Measurements from ENCODE around the gene PREB.
A peak's percentile ranks its signal among the peaks of the same experiment; 100 is the strongest.
"Not testable (repeated sequence)": the region's sequence is repeated elsewhere in the genome, so short reads cannot be mapped to it uniquely, and the experiment has no call there.

The PREB gene

DNA sequence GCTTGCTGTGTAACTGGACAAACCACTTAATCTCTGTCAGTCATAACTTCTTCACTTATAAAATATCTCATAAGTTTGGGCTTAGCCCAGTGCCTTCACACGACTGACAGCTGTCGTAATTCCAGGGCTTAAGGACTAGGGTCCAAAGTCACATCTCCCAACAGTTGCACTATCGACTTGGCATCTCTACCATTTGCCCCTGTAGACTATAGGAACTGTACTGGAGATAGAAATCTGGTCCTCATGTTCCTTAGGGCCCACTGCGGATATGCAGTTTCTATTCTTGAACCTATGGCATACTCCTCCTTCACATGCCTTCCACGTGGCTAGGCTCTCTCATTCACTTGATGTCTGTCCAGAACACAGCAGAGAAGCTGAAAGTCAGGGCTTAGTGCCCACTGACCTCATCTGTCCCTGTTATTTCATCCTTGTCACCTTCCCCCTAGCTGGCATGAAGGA is 8.2 kb downstream of the PREB start:
- H3K27me3 Mint-ChIP-seq, result peaks cover 0 to 5% of the 10 kb centered on the region in 2 donors
- DNase-seq (no peak), ATAC-seq (replicated peaks) (no peak)
- no peaks in the 10 kb centered on the region for H3K9me3 Mint-ChIP-seq
- no peak overlapping the region for H3K27ac Mint-ChIP-seq
- H3K4me3 Mint-ChIP-seq, result no peak overlapping the region
- H3K36me3 Mint-ChIP-seq, result peaks cover 12 to 18% of the 10 kb centered on the region in 2 donors
- H3K4me1 Mint-ChIP-seq, result peaks cover 14 to 23% of the 10 kb centered on the region in 2 donors

DNA sequence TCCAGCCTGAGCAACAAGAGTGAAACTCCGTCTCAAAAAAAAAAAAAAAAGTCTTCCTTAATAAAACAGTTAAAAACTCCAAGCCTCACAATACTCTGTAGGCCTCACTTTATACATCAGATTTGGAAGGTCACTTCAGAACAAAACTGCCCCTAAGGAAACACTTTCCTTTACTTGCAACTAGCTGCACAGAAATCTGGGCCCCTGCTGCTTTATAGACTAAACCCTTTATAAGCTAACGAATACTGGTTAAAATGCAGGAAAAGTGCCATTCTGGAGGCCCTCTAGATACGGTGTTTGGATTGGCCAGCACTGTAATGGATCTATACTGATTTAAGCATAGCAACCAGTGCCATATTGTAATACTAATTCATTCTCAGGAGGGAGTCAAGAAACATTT is 9.3 kb downstream of the PREB start:
- H3K27ac Mint-ChIP-seq, result no peak overlapping the region
- no peak for DNase-seq
- H3K4me1 Mint-ChIP-seq, result peaks cover 11 to 18% of the 10 kb centered on the region in 2 donors
- H3K9me3 Mint-ChIP-seq, result no peaks in the 10 kb centered on the region
- H3K27me3 Mint-ChIP-seq, result peaks cover 2 to 14% of the 10 kb centered on the region in 2 donors
- no peak overlapping the region for H3K4me3 Mint-ChIP-seq
- no peak for ATAC-seq (replicated peaks)
- peaks cover 5 to 8% of the 10 kb centered on the region in 2 donors for H3K36me3 Mint-ChIP-seq

DNA sequence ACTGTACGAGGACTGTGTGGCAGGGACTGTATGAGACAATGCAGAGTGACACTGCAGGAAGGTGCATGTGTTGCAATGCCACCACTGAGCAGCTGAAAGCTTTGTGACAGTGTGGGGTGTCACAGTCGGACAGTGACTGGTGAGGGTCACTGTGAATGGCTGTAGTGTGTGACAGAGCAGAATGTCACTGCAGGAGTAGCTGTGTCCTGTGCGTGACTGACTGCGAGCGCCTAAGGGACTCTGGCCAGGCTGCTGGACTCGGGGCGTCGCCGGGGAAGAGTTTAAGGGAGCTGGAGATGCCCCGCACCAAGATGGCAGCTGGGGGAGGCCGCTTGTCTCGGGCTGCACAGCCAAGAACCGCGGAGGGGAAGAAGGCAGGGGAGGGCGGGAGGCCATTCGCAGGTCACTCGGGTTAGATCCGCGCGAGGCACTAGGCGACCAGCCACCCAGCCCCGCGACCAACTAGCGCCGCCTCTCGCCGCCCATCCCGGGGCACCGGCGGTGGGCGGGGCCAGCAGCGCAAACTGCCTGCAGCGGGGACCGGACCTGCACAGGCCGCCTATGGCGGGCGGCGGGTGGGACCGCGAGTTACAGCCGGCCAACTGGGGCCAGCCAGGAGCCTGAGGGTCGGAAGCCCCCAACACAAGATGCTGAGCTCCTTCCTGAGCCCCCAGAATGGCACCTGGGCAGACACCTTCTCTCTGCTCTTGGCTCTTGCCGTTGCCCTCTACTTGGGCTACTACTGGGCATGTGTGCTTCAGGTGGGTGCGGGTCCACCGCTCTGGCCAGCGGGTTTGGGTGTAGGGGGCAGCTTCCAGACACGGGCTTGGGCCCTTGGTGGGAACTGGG is 10.9 kb downstream of the PREB start, which contains the start of gene ABHD1:
ABHD1 (plus strand) TSS at position 514 of the 849 bp plus-strand sequence; CDS start at position 648, 134 bp downstream.
- DNase-seq (peak; percentile 33), ATAC-seq (replicated peaks) (peak; percentile 80 to 82)
- Mint-ChIP-seq H3K9me3 (no peaks in the 10 kb centered on the region), H3K36me3 (peaks cover 0 to 2% of the 10 kb centered on the region in 2 donors), H3K27me3 (peaks cover 18 to 24% of the 10 kb centered on the region in 2 donors), H3K27ac (peak within 1 kb of the TSS; percentile 91), H3K4me1 (peaks cover 12 to 14% of the 10 kb centered on the region in 2 donors), H3K4me3 (peak within 1 kb of the TSS; percentile 81 to 85)

DNA sequence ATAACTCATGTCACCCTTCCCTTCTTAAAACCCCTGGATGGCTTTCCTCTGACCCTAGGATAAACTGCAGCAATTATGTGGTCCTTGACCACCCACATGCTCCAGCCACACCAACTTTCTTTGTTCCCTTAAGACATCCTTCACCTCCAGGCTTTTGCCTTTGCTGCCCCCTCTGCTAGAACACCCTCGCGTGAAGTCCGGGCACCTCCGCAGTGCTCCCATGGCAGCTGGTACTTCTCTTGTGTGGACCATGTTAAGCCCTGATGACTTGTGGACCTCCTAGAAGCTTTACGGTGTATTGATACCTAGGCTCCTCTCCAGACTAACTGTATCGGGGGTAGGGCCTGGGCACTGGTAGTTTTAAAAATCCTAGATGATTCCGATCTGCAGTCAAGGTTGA is 11.6 kb downstream of the PREB start:
- peaks cover 26 to 32% of the 10 kb centered on the region in 2 donors for H3K27me3 Mint-ChIP-seq
- DNase-seq (no peak), ATAC-seq (replicated peaks) (no peak)
- H3K4me3 Mint-ChIP-seq, result peak overlapping the region; percentile 81 to 85
- H3K36me3 Mint-ChIP-seq, result peaks cover 0 to 2% of the 10 kb centered on the region in 2 donors
- H3K9me3 Mint-ChIP-seq, result no peaks in the 10 kb centered on the region
- peak overlapping the region; percentile 91 for H3K27ac Mint-ChIP-seq
- peaks cover 14 to 18% of the 10 kb centered on the region in 2 donors for H3K4me1 Mint-ChIP-seq

DNA sequence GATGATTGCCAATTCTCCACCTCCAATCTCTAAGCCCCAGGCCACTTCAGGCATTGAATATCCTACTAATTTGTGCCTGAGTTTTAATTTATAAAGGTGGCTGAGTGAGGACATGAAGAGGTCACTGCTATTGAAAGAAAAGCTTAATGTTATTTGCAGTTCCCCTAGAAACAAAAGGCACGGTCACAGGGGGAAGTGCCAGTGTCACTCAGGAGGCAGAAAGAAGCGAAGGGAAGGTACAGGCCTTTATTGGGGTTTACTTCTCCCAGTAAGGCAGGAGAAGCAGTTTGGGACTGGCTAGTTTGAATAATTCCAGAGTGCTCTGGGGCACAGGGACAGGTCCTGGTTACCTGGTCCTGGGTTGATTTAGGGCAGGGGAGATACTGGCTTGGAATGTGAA is 12.5 kb downstream of the PREB start:
- Mint-ChIP-seq H3K27ac (no peak overlapping the region), H3K27me3 (peaks cover 29 to 35% of the 10 kb centered on the region in 2 donors)

DNA sequence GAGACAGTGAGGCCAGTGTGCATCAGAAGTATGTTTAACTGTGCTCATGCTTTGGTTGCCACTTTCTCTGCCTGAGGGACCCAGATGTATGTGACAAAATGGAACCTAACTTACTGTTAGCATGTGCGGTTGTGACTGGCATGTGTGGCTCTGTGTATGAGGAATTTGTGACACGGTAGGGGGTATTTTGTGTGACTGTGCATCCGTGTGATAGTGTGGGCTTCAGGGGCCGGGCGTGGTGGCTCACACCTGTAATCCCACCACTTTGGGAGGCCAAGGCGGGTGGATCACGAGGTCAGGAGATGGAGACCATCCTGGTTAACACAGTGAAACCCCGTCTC is 15.1 kb downstream of the PREB start:
- not testable (repeated sequence) for H3K27ac Mint-ChIP-seq
- Mint-ChIP-seq H3K4me3 (peak overlapping the region; percentile 78 to 80), H3K27me3 (peaks cover 33 to 39% of the 10 kb centered on the region in 2 donors)

More for the DNA sequence above, 12.5 kb downstream of the PREB start:
- H3K36me3 Mint-ChIP-seq, result peaks cover 0 to 2% of the 10 kb centered on the region in 2 donors
- H3K9me3 Mint-ChIP-seq, result no peaks in the 10 kb centered on the region
- DNase-seq (no peak), ATAC-seq (replicated peaks) (no peak)
- peaks cover 14 to 18% of the 10 kb centered on the region in 2 donors for H3K4me1 Mint-ChIP-seq
- H3K4me3 Mint-ChIP-seq, result no peak overlapping the region

DNA sequence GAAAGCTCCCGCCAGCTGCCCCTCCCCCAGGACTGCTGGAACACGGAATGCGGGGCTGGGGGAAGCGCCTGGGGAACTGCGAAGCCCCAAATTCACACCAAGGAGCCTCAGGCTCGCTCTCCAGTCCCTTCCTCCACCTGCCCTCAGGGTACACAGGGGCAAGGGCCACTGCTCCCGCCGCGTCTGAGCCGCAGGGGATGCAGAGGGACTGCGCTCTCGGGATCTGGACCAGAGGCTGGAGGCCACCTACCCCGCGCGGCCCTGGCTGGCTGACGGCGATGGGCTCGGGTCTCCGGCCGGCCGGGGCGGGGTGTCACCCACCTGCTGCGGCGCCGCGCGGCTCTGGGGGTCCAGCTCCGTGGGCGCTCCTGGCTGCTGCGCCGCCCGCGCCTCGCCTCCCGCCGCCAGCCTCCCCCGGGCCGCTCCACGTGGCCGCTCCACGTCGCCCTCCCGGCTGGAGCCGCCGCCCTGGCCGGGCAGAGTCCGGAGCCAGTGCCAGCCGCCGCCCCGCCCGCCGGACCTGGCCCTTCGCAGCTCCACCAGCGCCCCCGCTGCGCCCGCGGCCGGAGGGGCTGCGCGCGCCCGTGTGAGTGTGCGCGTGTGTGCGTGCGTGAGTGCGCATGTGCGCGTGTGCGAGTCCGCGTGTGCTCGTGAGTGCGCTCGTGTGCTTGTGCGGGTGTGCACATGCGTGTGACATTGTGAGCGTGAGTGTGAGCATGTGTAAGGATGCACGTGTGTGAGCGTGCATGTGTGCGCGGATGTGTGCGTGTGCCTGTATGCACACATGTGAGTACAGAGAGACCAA is 15.7 kb downstream of the PREB start, which contains the start of gene CGREF1:
CGREF1 (minus strand) TSS at position 604 of the 805 bp plus-strand sequence. CDS start 14,762 bp downstream, outside the sequence.
- Mint-ChIP-seq H3K4me1 (peaks cover 11 to 13% of the 10 kb centered on the region in 2 donors), H3K36me3 (peaks cover 0 to 2% of the 10 kb centered on the region in 2 donors), H3K27me3 (peaks cover 33 to 39% of the 10 kb centered on the region in 2 donors), H3K27ac (no peak within 1 kb of the TSS), H3K9me3 (no peaks in the 10 kb centered on the region), H3K4me3 (peak within 1 kb of the TSS; percentile 78 to 80)
- DNase-seq (no peak), ATAC-seq (replicated peaks) (peak; percentile 28 to 38)

More for the DNA sequence above, 15.1 kb downstream of the PREB start:
- DNase-seq, H3K36me3 Mint-ChIP-seq, H3K9me3 Mint-ChIP-seq: not testable (repeated sequence)
- H3K4me1 Mint-ChIP-seq, result peaks cover 14 to 18% of the 10 kb centered on the region in 2 donors
- ATAC-seq (replicated peaks), result peak in 1 of 2 donors; percentile 4

DNA sequence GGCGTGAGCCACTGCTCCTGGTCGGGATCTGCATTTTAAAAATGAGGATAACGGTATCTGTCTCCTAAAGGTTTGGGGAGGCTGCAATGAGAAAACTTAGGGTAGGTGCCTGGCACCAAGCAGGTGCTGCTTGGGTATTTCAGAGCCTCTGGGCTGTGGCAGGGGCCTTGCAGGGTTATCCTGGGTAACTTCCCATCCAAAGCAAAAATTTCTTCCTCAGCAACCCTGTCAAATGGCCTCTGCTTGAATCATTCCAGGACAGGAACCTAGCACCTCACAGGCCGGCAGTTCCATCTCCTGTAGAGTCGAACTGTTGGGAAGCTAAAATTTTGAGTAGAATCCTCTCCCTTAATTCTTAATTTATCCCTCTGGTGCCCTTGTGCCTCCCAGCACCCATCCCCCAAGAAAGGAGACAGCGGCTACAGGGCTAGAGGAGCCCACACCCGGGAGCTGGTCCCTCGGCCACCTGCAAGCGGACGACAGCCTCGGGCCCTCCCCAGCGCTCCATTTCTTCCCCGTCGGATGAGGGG is 16.4 kb downstream of the PREB start:
- H3K36me3 Mint-ChIP-seq, result peaks cover 0 to 2% of the 10 kb centered on the region in 2 donors
- H3K27ac Mint-ChIP-seq, result no peak overlapping the region
- peaks cover 6 to 8% of the 10 kb centered on the region in 2 donors for H3K4me1 Mint-ChIP-seq
- peak overlapping the region; percentile 55 to 58 for H3K4me3 Mint-ChIP-seq
- peaks cover 33 to 39% of the 10 kb centered on the region in 2 donors for H3K27me3 Mint-ChIP-seq
- no peaks in the 10 kb centered on the region for H3K9me3 Mint-ChIP-seq
- no peak for DNase-seq
- ATAC-seq (replicated peaks), result no peak

DNA sequence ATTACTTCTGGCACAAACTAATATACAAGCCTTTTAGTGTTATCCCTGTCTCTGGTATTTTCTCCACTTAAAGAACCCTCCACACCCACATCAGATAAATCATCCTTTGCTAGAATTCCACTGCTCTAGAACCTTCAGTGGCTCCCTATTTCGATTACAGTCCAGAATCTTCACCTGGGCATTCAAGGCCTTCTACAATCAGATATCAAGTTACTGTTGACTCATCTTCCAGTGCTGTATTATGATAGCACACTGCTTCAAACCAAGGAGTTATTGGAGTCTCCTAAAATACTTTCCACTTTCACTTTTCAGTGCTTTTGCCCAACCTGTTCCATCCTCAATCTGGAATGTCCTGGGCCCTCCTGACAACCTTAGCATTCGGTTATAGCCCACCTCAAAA is 18.9 kb downstream of the PREB start:
- Mint-ChIP-seq H3K4me1 (peaks cover 5 to 6% of the 10 kb centered on the region in 2 donors), H3K36me3 (peaks cover 0 to 2% of the 10 kb centered on the region in 2 donors), H3K4me3 (no peak overlapping the region), H3K27me3 (peaks cover 28 to 33% of the 10 kb centered on the region in 2 donors), H3K9me3 (no peaks in the 10 kb centered on the region), H3K27ac (no peak overlapping the region)
- DNase-seq (no peak), ATAC-seq (replicated peaks) (no peak)

DNA sequence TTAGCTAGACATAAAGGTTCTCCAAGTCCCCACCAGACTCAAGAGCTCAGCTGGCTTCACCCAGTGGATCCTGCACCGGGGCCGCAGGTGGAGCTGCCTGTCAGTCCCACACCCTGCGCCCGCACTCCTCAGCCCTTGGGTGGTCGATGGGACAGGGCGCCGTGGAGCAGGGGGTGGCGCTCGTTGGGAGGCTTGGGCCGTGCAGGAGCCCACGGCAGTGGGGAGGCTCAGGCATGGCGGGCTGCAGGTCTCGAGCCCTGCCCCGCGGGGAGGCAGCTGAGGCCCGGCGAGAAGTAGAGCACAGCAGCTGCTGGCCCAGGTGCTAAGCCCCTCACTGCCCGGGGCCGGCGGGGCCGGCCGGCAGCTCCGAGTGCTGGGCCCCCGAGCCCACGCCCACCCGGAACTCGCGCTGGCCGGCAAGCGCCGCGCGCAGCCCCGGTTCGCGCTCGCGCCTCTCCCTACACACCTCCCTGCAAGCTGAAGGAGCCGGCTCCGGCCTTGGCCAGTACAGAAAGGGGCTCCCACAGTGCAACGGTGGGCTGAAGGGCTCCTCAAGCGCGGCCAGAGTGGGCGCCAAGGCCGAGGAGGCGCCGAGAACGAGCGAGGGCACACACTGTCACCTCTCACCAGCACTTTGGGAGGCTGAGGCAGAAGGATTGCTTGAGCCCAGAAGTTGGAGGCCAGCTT is 22.9 kb downstream of the PREB start:
- not testable (repeated sequence) for H3K9me3 Mint-ChIP-seq; H3K27ac Mint-ChIP-seq; H3K4me1 Mint-ChIP-seq; H3K36me3 Mint-ChIP-seq; H3K27me3 Mint-ChIP-seq; H3K4me3 Mint-ChIP-seq; DNase-seq; ATAC-seq (replicated peaks)

DNA sequence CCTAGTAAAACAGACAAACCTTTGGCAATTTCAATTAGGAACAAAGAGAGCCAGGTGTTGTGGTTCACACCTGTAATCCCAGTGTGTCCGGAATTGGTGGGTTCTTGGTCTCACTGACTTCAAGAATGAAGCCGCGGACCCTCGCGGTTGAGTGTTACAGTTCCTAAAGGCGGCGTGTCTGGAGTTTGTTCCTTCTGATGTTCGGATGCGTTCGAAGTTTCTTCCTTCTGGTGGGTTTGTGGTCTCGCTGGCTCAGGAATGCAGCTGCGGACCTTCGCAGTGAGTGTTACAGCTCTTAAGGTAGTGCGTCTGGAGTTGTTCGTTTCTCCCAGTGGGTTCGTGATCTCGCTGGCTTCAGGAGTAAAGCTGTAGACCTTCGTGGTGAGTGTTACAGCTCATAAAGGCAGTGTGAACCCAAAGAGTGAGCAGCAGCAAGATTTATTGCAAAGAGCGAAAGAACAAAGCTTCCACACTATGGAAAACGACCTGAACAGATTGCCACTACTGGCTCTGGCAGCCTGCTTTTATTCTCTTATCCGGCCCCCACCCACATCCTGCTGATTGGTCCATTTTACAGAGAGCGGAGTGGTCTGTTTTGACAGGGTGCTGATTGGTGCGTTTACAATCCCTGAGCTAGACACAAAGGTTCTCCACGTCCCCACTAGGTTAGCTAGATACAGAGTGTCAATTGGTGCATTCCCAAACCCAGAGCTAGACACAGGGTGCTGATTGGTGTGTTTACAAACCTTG is 23.7 kb downstream of the PREB start:
- not testable (repeated sequence) for H3K4me3 Mint-ChIP-seq; H3K9me3 Mint-ChIP-seq; ATAC-seq (replicated peaks); DNase-seq; H3K4me1 Mint-ChIP-seq; H3K27me3 Mint-ChIP-seq; H3K27ac Mint-ChIP-seq; H3K36me3 Mint-ChIP-seq

DNA sequence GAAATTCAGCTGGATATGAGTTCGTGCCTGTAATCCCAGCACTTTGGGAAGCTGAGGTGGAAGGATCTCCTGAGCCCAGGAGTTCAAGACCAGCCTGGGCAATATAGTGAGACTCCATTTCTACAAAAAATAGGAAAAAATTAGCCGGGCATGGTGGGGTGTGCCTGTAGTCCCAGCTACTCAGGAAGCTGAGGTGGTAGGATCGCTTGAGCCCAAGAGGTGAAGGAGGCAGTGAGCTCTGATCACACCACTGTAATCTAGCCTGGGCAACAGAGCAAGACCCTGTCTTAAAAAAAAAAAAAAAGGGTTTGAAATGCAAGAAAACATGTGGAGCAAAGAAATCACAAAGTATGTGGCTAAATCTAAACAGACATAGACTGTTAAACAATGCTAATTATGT is 25.4 kb downstream of the PREB start:
- DNase-seq, result no peak
- ATAC-seq (replicated peaks), result no peak
- H3K4me3 Mint-ChIP-seq, result no peak overlapping the region
- peaks cover 1 to 4% of the 10 kb centered on the region in 2 donors for H3K27me3 Mint-ChIP-seq
- H3K36me3 Mint-ChIP-seq, result no peaks in the 10 kb centered on the region
- no peak overlapping the region for H3K27ac Mint-ChIP-seq
- no peaks in the 10 kb centered on the region for H3K9me3 Mint-ChIP-seq
- H3K4me1 Mint-ChIP-seq, result no peaks in the 10 kb centered on the region

DNA sequence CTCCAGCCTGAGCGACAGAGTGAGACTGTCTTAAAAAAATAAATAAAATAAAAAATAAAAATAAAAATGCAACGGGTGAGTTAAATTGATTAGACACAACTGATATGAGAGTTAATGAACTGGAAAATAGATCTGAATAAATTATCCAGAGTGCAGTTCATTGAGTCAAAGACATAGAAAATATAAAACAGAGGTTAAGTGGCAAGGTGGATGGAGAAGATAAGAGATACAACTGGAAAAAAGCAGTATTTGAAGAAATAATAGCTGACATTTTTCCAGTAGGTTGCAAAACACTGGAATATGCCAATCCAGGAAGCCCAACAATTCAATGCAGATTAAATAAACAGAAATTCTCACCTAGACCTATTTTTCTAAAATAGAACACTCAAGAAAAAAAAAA is 26.2 kb downstream of the PREB start:
- no peaks in the 10 kb centered on the region for H3K4me1 Mint-ChIP-seq
- H3K36me3 Mint-ChIP-seq, result no peaks in the 10 kb centered on the region
- no peak for ATAC-seq (replicated peaks)
- no peak overlapping the region for H3K4me3 Mint-ChIP-seq
- no peak for DNase-seq
- no peak overlapping the region for H3K27ac Mint-ChIP-seq
- H3K27me3 Mint-ChIP-seq, result peaks cover 4 to 6% of the 10 kb centered on the region in 2 donors
- no peaks in the 10 kb centered on the region for H3K9me3 Mint-ChIP-seq

All from stimulated activated naive B cell treated with anti-CD40 and anti-IgM and Interleukin-4, amounts not matched to agents 10 μg/mL and 1 μg/mL and 100 μg/mL, for 72 hours (primary cell).